ENCODE measurements around the gene CFAP74.
"Not testable (repeated sequence)": the region's sequence is repeated elsewhere in the genome, so short reads cannot be mapped to it uniquely, and the experiment has no call there.

CFAP74 gene

GRCh38 chr1:1986451-1987141 lies 17.0 kb downstream of the CFAP74 start:
- no peak for ATAC-seq

GRCh38 chr1:1985375-1986050 lies 18.1 kb downstream of the CFAP74 start:
- no peak for ATAC-seq

- no peak for ATAC-seq
Observed at GRCh38 chr1:1984560-1985070, 19.0 kb downstream of the CFAP74 start.

- ATAC-seq: no peak
Observed at GRCh38 chr1:1982379-1983232, 21.0 kb downstream of the CFAP74 start.

- ATAC-seq: not testable (repeated sequence)
Observed at GRCh38 chr1:1981631-1982327, 21.8 kb downstream of the CFAP74 start.

- no peak for ATAC-seq
Observed at GRCh38 chr1:1981142-1981500, 22.5 kb downstream of the CFAP74 start.

GRCh38 chr1:1980467-1981141 lies 23.0 kb downstream of the CFAP74 start:
- ATAC-seq: no peak

DNA sequence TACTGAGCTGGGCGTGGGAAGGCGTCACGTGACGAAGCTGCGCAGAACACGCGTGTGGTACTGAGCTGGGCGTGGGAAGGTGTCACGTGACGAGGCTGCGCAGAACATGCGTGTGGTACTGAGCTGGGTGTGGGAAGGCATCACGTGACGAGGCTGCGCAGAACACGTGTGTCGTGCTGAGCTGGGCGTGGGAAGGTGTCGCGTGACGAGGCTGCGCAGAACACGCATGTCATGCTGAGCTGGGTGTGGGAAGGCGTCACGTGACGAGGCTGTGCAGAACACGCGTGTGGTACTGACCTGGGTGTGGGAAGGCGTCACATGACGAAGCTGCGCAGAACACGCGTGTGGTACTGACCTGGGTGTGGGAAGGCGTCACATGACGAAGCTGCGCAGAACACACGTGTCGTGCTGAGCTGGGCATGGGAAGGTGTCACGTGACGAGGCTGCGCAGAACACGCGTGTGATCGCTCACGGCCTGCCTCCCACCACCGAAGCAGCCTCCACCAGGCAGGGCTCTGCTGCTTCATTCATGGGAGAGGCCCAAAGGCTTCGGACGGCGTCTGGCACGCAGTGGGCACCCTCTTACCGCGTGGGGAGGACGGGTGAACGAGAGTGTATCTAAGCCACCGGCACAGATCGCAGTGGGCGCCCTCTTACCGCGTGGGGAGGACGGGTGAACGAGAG lies 24.0 kb downstream of the CFAP74 start:
- no peak for ATAC-seq

DNA sequence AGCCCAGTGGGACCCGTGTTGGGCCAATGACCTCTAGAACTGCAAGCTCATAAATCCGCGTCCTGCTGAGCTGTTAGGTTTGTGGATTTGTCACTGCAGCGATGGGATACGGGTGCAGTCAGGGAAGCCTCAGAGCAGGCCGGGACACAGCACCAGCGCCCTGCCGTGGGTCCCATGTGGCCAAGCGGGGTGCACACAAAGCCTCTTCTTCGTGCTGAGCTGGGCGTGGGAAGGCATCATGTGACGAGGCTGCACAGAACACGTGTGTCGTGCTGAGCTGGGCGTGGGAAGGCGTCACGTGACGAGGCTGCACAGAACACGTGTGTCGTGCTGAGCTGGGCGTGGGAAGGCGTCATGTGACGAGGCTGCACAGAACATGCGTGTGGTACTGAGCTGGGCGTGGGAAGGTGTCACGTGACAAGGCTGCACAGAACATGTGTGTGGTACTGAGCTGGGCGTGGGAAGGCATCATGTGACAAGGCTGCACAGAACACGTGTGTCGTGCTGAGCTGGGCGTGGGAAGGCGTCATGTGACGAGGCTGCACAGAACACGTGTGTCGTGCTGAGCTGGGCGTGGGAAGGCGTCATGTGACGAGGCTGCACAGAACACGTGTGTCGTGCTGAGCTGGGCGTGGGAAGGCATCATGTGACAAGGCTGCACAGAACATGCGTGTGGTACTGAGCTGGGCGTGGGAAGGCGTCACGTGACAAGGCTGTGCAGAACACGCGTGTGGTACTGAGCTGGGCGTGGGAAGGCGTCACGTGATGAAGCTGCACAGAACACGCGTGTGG lies 24.7 kb downstream of the CFAP74 start:
- ATAC-seq: not testable (repeated sequence)

- ATAC-seq: no peak
Observed at GRCh38 chr1:1978108-1978507, 25.5 kb downstream of the CFAP74 start.

DNA sequence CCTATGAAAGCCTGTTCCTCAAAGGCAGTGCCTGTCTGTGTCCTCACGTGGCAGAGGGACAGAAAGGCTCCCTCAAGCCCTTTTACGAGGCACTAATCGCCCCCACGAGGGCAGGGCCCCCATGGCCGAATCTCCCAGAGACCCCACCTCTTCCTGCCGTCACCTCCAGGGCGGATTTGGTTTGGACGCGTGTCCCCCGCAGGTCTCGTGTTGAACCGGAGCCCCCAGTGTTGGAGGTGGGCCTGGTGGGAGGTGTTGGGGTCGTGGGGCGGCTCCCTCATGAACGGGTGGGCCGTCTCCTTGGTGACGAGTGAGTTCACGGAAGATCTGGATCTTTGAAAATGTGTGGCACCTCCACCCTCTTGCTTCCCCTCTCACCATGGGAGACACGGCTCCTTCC lies 27.6 kb downstream of the CFAP74 start:
- no peak for ATAC-seq

- no peak for ATAC-seq
Observed at GRCh38 chr1:1975535-1975934, 28.1 kb downstream of the CFAP74 start.

GRCh38 chr1:1974834-1975233 lies 28.8 kb downstream of the CFAP74 start:
- no peak for ATAC-seq

DNA sequence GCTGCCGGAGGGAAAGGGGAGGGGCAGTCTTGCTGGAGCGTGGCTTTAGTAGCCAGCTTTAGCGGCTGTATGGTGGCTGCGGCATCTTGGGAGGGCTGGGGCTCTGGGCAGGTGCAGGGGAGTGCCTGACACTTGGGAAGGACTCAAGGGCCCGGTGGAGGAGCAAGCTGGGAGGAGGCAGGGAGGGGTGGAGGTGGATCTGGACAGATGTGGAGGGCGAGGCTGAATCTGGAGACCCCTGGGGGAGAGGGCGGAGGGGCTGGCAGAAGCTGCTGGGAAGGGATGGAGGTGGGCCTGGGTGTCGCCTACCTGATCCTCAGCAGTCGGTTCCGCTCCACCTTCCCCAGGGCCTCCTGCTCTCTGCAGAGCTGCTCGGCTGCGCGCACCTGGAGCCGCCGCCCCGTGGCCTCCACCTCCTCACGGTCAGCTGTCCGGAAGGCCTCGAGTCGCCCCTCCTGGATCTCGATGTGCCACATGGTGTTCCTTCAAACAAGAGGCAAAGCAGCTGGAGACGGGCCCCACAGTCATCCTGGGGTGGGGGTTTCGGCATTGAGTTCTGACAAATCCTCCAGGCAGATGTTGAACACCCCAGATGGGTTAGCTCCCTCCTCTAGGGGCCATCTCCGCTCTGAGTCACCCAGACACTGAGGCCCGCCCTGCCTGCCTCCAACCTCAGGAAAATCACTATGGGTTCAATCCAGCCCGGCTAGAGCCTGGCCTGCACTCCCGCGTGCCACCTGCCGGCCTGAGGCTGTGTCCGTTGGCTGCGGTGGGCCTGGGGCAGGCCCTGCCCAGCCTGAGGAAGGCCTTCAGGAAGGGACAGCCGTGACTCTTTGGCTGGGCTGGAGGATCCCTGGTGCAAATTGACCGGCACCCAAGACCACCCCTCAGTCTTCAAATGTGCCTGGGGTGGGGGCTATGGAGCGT lies 29.6 kb downstream of the CFAP74 start:
- no peak for ATAC-seq

DNA sequence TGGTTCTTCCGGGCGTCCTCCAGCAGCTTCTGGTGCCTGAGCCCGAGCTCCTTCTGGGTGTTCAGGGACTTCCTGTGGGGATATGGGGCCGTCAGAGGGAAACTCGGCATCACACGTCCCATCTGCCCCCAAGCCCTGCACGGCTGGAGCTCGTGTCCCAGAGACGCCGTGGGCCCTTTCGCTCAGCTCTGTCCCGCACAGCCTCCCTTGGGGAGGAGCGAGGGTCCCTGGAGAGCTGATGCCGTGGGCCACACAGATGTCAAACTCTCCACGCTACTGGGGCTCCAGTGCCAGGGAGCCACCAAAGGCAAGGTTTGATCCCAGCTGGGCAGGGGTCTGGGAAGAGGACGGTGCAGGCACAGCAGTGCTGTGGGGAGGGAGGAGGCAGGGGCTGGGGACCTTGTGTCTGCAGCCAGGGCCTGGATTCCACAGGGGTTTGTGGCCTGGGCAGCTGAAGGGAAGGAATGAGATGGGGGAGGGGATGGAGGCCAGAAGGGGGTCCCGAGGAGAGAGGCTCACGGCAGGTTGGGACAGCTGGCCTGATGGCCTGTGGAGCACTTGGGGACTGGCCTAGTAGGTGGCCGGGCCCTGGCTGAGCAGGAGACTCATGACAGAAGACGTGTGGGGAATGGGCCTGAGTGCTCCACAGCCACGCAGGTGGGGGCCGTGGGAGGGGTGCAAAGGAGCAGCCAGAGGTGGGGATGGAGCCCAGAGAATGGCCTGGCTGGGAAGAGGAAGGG lies 30.4 kb downstream of the CFAP74 start:
- no peak for ATAC-seq

DNA sequence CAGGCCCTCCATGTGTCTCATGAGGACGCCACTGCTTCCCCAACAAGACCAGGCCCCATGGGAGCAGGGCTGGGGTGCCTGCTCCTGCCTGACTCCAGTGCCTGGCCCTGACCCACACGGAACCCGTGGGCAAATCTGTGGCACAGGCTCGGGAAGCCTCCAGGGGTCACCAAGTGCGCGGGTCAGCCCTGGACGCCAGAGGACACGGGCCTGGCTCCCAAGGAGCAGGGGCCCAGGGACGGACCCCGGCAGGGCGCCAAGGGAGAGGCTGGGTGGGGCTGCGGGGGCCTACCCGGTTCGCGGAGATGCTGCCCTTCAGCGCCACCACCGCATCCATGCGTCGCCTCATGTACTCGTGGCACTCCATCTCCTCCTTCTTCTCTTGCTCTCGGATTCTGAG lies 31.9 kb downstream of the CFAP74 start:
- no peak for ATAC-seq

DNA sequence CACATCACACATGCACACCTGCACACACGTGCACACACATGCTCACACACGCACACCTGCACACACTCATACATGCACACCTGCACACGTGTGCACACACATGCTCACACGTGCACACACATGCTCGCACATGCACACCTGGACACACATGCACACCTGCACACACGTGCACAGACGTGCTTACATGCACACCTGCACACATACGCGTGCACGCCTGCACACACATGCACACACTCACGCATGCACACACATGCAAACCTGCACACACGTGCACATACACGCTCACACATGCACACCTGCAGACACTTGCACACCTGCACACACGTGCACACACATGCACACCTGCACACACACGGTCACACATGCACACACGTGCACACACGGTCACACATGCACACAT lies 32.6 kb downstream of the CFAP74 start:
- no peak for ATAC-seq

DNA sequence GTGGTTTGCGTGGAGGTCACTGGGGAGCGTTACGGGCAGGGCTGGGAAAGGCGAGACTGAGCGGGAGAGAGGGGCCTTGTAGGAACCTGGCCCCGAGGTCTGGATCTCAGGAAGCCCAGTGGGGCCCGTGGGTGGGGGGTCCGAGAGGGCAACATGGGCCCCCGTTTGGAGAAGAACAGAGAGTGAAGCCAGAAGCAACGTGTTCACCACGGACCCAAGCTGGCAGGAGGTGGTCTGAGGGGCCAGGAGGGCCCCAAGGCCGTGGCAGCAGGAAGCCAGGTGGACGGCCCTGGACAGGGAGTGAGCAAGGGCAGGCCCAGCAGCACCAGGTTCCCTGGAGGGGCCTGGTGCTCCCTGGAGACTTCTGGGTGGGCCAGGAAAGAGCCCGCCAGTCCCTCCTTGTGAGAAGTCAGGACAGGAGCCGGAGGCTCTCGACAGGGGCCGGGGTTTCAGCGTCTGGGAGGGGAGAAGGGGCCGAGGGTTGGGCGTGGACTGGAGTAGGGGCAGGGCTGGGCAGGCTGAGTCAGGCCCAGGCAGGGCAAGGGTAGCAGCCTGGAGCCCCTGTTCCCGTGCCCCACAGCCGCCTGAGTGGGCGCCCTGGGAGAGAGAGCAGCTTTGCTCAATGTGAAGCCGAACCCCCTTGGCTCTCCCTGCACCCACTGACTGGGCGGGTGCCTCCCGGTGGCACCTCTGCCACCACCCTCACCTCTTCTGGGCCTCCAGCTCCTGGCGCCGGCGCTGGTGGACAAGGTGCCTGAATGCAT lies 33.5 kb downstream of the CFAP74 start:
- ATAC-seq: no peak

Data from activated CD4-positive, CD25-positive, alpha-beta regulatory T cell treated with anti-CD3 and anti-CD28 coated beads, Interleukin-2, amount 50 U/mL, for 24 hours (primary cell).